Left ventricle myocardium superior (tissue), 1 donor: ENCODE measurements around the gene LPIN2. TPM values are rescaled to one million over a fixed set of nuclear protein-coding genes. Genes with fewer than 3 reads are reported as not detected.
"Not testable (repeated sequence)": the region's sequence is repeated elsewhere in the genome, so short reads cannot be mapped to it uniquely, and the experiment has no call there.

Source experiments
- ATAC-seq: fragments of 200-7000 bp; cut with Tn5 transposase; one replicate; pipeline ENCODE4 v1.9.1; 2020; ENCODE audit warnings: mild to moderate bottlenecking, moderate library complexity
- DNase-seq: peaks from one replicate; pipeline ENCODE4 v3.0.0-alpha.2; 2020
- intact Hi-C: fragments of 100-400 bp; cut with micrococcal nuclease; formaldehyde crosslinking; loops from one replicate; pipeline ENCODE4 v1.11.0; 2022
- total RNA-seq: library from RNA; stranded (reverse); fragmentation: NEBNext Ultra II Directional; extraction: Animal tissue kit (Norgen Biotek cat#: 25700); gene quantifications from one replicate; pipeline ENCODE4 v1.2.1, GENCODE V29; 2021
- donor health status: DM: no; HTN: yes; CAD: no; lungs with severe emphysema.

Gene LPIN2
- total RNA-seq, 1 donor from 2014 or later = 10.6 TPM

DNA sequence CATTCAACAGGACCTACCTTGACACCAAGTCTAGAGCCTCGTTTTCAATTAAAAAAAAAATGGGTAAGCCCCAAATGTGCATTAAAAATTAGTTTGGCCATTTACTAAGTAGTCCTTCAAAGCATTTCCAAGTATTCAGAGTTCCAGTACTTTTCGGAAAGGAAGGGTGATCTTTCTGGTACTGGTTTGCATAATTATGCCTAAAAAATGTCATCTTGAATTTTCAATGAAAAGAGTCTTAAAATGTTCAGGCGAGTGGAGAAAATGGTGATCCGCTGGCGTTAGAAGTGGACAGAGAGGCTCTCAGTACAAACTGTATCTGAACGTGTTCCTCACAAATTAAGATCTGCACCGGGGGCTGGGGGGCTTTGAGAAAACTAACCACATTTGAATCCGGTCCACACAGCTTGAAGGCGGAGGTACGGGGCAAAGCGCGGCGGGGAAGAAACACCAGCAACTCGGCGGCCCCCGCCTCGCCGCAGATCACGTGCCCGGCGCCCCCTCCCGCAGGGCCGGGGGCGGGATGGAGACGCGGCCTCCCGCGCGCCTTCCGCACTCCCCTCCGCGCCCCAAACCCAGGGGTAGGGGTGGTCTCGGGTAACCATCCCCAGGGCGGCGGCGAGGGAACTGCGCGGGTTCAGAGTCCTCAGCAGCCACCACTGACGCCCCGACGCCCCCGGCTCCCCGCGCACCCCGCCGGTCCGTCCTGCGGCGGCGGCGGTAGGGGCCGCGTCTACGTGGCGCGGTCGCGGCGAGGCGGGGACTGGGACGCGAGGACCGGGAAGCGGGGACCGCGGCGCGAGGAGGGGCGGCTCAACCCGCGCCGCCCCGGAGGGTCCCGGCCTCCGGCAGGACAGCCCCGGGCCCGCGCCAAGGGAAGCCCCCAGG lies 564 bp downstream of the LPIN2 start:
- DNase-seq = peak; percentile 64
- ATAC-seq = peak; percentile 56
- intact Hi-C loops = no loop called here

DNA sequence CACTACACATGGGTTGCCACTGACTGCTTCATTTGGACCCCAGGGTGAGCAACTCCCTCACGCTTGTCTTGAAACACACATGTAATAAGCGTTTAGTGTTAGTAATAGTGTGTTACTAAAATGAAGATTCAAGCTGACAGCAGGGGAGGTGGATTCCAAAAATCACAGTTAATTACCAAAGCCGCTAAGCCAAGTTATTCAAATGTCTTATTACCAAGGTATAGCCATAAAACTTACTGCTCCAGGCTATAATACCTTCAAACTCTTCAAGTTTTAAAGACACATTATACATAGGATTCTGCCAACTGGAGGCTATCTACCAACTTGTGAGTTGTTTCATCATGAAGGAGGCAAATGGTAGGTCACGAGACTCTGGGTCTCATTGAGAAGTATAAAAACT lies 2.9 kb downstream of the LPIN2 start:
- DNase-seq = no peak
- intact Hi-C loops = loop anchor here (2.0 kb wide), 1 partner anchor 15 kb away; no protein-coding TSS in a partner anchor

DNA sequence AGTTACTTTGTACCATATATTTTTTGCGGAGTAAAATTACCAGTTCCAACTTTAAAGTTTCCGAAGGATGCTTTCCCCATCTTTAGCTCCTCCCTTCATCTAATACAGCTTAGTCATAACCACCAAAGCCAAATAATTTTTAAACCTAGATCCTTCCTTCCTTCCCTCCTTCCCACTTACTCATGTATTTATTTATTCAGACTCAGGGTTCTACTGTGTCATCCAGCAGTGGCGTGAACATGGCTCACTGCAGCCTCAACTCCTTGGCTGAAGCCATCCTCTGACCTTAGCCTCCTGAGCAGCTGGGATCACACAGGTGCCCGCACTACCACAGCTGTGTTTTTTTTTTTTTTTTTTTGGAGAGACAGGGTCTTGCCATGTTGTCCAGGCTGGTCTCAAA lies 4.4 kb downstream of the LPIN2 start:
- ATAC-seq = no peak

More for the DNA sequence above, 2.9 kb downstream of the LPIN2 start:
- no peak for ATAC-seq

DNA sequence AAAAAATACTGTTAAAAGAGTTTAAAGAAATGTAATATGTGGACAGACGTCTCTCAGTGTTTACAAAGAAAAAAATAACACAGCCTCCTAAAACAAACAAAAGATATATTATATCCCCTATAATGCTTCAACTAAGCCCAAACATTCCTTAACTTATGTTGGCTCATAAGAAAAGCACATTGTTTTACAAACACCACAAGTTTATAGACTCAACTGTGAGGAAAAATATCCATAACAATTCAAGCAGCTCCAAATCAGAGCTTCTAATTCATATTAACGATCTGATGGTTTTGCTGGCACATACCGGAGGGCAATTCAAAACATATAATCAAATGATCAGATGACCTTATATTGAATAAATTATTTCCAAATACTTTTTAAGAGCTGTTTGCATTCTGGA lies 5.5 kb downstream of the LPIN2 start:
- ATAC-seq (no peak), DNase-seq (no peak)
- intact Hi-C loops = no loop called here

More for the DNA sequence above, 4.4 kb downstream of the LPIN2 start:
- DNase-seq = no peak
- intact Hi-C loops = no loop called here

DNA sequence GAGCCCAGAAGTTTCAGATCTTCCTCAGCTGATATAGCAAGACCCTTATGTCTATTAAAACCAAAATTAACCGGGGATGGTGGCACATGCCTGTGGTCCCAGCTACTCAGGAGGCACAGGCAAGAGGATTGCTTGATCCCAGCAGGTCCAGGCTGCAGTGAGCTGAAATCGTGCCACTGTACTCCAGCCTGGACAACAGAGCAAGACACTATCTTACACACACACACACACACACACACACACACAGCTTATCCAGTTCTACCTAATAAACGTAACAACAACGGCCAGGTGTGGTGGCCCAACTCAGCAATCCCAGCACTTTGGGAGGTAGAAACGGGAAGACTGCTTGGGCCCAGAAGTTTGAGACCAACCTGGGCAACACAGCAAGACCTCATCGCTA lies 7.5 kb downstream of the LPIN2 start:
- DNase-seq (no peak), ATAC-seq (no peak)
- intact Hi-C loops = no loop called here

DNA sequence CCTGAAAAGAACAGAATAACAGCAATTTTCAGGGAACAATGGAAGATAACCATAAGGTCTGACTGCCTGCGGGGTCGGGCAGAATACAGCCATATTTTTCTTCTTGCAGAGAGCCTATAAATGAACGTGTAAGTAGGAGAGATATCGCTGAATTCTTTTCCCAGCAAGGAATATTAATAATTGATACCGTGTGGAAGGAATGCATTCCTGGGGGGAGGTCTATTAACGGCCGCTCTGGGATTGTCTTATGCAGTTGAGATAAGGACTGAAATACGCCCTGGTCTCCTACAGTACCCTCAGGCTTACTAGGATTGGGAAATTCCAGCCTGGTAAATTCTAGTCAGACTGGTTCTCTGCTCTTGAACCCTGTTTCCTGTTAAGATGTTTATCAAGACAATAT lies 9.2 kb downstream of the LPIN2 start:
- intact Hi-C loops, DNase-seq: not testable (repeated sequence)

DNA sequence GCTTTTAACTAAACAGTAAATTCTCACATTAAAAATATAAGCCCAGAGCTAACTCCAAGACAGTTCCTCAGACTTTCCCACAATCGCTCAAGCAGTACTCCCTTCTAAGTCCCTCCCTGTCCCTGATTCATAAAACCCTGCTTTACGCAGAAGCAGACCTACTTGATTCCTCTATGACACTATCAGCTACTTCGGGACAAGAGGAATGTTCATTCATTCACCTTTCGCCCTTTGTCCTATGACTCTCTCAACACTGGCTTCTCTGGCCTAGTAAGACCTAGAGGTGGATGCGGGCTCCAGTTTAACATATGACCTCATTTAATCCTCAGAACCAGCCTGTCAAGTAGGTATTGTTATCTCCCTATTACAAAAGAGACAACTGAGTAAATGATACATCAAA lies 10.2 kb downstream of the LPIN2 start:
- no peak for DNase-seq
- no peak for ATAC-seq
- intact Hi-C loops = no loop called here

More for the DNA sequence above, 9.2 kb downstream of the LPIN2 start:
- ATAC-seq = not testable (repeated sequence)

DNA sequence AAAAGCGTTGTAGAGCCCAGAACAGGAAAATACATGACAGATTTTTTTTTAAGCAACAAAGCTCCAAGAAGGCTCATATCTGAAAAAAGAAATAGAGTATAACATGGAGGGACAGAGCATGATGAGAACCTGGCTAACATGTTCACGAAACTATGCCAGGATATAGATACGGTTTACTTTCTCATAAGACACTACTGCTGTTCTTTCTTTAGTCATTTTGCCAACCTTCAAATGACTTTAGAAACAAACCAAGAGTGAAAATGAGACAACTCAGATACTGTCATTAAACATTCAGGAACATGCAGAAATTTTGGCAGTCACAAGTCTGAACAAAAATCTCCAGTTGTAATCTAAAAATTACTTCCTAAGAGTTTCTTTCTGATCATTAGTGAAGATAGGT lies 14.3 kb downstream of the LPIN2 start:
- no peak for ATAC-seq
- intact Hi-C loops = loop anchor here (10.0 kb wide), 1 partner anchor 66 kb away; no protein-coding TSS in a partner anchor
- DNase-seq = no peak

DNA sequence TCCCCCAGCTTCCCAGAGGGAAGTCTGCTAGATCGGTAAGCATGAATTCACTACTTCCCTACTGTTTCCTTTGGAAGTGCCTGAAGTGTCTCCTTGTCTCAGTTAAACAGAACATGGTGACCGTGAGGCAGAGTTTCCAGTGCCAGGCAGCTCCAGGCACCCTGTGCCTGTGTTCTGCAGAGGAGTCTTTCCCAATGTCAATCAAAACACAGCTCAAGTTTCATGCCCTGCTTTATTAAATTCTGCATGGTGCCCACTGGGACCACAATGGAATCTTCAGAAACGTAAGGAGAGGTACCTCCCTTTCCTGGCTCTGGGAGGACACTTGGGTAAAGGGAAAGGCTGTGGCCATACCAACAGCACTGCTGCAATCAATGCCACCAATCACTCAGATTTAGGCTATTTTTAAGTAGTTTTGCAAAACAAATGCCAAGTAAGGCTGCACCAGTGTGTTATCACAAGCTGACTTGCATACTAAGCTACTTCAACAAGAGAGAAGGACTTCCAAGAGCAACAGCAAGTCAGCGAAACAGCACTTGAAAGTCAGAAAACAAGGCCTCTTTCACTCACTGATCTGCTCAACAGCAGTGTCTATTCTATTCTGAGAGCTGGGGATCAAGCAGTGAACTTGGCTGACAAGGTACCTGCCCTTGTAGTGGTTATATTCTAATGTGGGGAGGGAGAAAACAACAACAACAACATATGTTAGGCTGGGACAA lies 14.9 kb downstream of the LPIN2 start:
- ATAC-seq (peak; percentile 75), DNase-seq (no peak)

DNA sequence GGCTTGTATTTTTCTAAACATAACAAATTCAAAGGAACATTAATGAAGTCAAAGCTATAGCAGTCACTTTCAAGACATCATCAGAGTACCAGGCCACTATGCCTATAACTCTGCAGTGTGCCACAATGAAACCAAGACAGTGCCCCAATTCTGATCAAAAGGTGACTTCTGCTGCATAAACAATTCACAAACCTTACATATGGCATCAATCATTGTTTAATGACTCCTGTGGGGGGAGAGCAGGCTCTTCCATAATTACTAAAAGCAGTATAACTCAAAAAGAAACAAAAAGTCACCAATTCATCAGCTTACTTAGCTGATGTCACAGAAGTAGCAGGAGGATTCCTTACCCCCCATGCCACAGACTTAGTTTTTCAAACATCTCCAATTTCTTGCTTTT lies 15.5 kb downstream of the LPIN2 start:
- ATAC-seq (no peak), DNase-seq (no peak)
- intact Hi-C loops = loop anchor here (10.0 kb wide), 1 partner anchor 67 kb away; no protein-coding TSS in a partner anchor

More for the DNA sequence above, 14.9 kb downstream of the LPIN2 start:
- intact Hi-C loops = loop anchor here (10.0 kb wide), 1 partner anchor 67 kb away; no protein-coding TSS in a partner anchor

DNA sequence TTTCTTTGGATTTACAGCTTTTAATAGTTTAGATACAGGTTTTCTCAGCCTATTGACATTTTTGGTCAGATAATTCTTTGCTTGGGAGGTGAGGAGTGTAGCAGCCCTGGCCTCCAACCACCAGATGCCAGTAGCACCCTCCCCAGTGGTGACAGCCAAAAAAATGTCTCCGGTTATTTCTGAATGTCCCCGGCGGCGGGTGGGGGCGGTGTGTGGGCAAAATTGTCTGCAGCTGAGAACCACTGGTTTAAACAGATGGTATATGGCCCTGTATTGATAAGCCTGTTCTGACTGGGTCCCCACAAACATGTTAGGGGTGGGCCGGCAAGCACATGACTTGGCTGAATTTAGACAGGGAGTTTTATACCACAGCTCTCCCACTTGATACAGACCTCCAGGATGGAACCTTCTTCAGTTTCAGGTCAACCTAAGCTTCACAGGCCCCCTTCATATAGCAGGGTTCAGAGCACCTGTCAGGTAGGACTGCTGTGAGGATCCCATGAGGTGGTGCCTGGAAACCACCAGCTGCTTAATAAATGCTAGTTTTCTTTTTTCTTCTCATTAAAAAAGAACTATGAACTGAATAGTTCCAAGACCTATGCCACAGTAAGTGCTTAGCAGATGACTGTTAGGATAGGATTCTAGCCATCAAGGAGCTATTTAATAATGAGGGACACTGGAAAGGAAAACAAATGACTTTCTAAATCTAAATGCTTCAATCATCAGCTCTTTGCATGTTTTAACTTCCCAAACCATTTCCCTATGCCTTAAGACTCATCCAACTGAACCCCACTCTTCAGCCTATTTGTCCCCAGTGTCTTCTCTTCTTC lies 18.1 kb downstream of the LPIN2 start:
- ATAC-seq (peak; percentile 67), DNase-seq (peak; percentile 50)
- intact Hi-C loops = loop anchor here (2.0 to 10.0 kb wide), 2 partner anchors 16 to 70 kb away; no protein-coding TSS in a partner anchor

DNA sequence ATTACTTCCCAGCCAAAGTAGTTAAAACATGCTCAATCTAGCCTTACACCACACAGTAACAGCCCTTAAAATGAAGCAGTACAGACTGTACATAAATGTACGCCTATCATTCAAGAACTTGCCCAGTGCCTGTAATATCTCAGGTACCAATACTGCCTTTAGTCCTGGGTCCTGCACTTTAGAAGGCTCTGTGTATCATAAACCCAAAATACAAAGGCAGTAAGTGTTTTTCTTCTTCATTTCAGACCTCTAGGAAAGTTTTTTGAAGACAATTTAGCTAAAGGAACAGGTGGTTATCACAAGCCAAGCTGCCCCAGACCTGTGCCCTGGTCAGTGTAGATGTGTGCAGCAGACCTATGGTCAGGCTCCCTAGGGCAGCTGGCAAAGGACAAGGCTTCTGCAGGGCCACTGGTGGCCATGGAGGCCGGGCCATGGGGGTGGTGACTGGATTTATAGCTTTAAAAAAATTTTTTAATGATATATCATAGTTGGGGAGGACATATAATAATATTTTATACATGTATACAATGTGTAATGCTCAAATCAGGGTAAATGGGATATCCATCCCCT lies 18.8 kb downstream of the LPIN2 start:
- ATAC-seq = peak; percentile 16
- DNase-seq = no peak
- intact Hi-C loops = loop anchor here (2.0 to 10.0 kb wide), 2 partner anchors 17 to 71 kb away; no protein-coding TSS in a partner anchor

DNA sequence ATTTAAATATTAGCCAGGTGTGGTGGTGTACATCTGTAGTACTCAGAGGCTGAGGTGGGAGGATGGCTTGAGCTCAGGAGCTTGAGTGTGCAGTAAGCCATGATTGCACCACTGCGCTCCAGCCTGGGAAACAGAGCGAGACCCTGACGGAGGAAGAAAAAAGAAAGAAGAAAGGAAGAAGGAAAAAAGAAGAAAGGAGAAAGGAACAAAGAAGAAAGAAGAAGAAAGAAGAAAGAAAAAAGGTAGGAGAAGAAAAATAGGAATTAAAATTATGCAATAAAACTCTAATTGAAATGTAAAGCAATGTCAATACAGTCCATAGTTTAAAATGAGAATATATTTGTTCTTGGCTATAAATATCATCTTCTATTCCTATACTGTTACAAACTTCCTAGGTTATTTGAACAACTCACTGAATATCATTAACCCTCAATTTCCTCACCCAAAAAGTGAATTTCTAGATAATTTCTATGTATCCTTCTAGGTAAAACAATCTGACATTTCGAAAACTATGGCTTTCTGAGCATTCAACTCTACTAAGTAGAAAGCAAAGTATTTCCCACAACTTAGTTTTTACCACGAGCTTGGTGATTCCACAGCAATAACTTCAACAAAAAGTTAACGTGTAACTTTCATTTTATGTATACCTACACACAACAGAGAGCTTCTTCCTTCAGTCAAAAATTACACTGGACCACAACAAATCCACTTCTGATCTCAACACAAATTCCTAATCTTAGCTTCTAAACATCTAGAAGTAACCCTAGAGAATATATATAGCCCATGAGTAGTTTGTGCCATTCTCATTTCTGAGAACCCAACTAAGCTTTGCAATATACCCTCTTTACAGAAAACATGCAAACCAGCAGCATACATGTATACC lies 19.7 kb downstream of the LPIN2 start:
- intact Hi-C loops = loop anchor here (10.0 kb wide), 1 partner anchor 72 kb away; no protein-coding TSS in a partner anchor
- ATAC-seq = no peak
- no peak for DNase-seq

DNA sequence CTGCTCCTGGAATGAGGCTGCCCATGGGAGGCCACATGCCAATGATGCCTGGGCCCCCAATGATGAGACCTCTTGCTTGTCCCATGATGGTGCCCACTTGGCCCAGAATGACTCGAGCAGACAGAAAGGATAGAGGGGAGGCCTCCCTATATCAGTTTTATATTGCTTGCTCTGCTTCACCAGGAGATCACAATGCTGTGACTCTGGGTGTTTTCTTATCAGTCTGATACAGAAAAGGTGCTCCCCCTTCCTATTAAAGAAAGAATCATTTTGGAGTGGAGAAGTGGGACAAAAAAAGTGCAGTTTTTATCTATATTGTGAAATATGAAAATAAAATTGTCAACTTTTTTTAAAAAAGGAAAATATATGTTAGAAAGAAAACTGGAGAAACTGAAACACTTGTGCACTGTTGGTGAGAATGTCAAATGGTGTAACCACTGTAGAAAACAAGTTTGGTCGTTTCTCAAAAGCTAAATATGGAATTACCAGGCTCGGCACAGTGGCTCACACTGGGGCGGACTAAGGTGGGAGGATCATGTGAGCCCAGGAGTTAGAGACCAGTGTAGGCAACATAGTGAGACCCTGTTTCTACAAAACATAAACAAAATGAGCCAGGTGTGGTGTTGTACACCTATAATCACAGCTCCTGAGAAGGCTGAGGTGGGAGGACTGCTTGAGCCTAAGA lies 21.8 kb downstream of the LPIN2 start:
- intact Hi-C loops = loop anchor here (10.0 kb wide), 1 partner anchor 74 kb away; no protein-coding TSS in a partner anchor
- DNase-seq (no peak), ATAC-seq (no peak)

DNA sequence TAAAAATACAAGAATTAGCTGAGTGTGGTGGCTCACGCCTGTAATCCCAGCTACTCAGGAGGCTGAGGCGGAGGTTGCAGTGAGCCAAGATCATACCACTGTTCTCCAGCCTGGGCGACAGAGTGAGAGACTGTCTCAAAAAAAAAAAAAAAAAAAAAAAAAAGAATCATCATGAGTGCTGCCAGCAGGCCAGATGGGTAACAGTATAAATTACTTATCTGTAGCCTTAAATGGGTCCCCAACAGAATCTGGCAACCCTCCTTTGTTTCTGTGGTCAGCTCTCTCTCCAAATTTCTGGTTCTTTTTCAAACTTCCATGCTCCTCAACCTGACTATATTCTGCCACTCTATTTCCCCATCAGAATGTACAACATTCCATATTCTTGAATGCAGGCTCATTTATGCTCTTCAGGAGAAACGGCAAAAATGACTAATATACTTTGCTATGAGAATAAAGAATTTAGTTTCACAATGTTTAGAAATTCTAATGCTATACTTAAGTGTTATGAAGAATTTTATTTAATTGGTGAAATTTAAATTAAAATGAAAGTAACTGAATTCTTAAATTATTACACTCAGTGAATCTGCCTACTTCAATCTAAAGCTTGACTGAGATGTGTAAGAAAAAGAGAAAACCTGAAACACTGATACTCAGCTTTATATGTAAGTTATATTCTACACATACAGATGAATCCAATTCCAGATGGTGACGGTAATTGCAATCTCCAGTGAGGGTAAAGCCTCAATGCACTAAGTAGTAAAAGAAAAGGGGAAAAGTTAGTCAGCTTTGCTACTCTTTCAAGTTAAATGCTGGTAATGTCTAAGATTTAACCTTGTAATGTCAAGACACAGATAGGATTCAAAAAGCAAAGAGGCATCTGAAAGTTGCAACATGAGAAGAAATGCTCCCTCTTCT lies 24.8 kb downstream of the LPIN2 start:
- DNase-seq (no peak), ATAC-seq (no peak)
- intact Hi-C loops = no loop called here
